HepG2 (cell line): ENCODE data around the gene ZC3H8. TPM values are rescaled to one million over a fixed set of nuclear protein-coding genes. Genes with fewer than 3 reads are reported as not detected.

Experiments
- ADNP ChIP-seq: sonication (generic); formaldehyde crosslinking; IDR thresholded peaks from 2 replicates; pipeline ENCODE4 v1.4.0; 2020; ENCODE audit warnings: missing genetic modification reagents
- ASH2L ChIP-seq: fragments of 300-600, 200-600 bp; sonication (generic); IDR thresholded peaks from 2 replicates; pipeline ENCODE4 v1.7.0; 2017; ENCODE audit warnings: low read depth, mild to moderate bottlenecking, moderate library complexity, mixed read lengths, low read length; ENCODE audit not compliant: insufficient read length
- ATRX ChIP-seq: sonication (generic); formaldehyde crosslinking; IDR thresholded peaks from 2 replicates; pipeline ENCODE4 v1.4.0; 2020; ENCODE audit warnings: missing genetic modification reagents, borderline replicate concordance
- ELF4 ChIP-seq: sonication (generic); formaldehyde crosslinking; IDR thresholded peaks from 2 replicates; pipeline ENCODE4 v1.5.0; 2020; ENCODE audit warnings: missing genetic modification reagents, mild to moderate bottlenecking, moderate library complexity, borderline replicate concordance
- HNRNPK ChIP-seq: fragments of 200-400 bp; formaldehyde crosslinking; IDR thresholded peaks from 2 replicates; pipeline ENCODE4 v1.6.1; 2018; ENCODE audit warnings: low read length, low read depth, moderate library complexity, mild to moderate bottlenecking; ENCODE audit not compliant: poor library complexity, severe bottlenecking
- HOXA9 ChIP-seq: sonication (generic); formaldehyde crosslinking; IDR thresholded peaks from 2 replicates; pipeline ENCODE4 v1.8.1; 2022; ENCODE audit warnings: missing genetic modification reagents, mild to moderate bottlenecking, moderate library complexity, borderline replicate concordance
- KAT8 ChIP-seq: IDR thresholded peaks from 2 replicates; pipeline ENCODE4 v1.6.1; 2016; ENCODE audit warnings: missing genetic modification reagents, missing compliant biosample characterization
- MIER2 ChIP-seq: IDR thresholded peaks from 2 replicates; pipeline ENCODE4 v1.6.1; 2016; ENCODE audit warnings: missing biosample characterization, missing genetic modification reagents
- NFRKB ChIP-seq: fragments of 450-650 bp; IDR thresholded peaks from 2 replicates; pipeline ENCODE4 v1.6.1; 2017
- PCBP2 ChIP-seq: fragments of 200-400 bp; formaldehyde crosslinking; optimal IDR thresholded peaks from 2 replicates; pipeline ENCODE3; 2018; ENCODE audit warnings: low read length, low read depth; ENCODE audit not compliant: poor library complexity, severe bottlenecking
- PHF21A ChIP-seq: sonication (generic); formaldehyde crosslinking; IDR thresholded peaks from 2 replicates; pipeline ENCODE4 v1.5.0; 2020; ENCODE audit warnings: mild to moderate bottlenecking, missing genetic modification reagents
- PITX1 ChIP-seq: sonication (generic); formaldehyde crosslinking; IDR thresholded peaks from 2 replicates; pipeline ENCODE4 v1.5.1; 2020; ENCODE audit warnings: mild to moderate bottlenecking, missing genetic modification reagents
- PRPF4 ChIP-seq: fragments of 200-400 bp; formaldehyde crosslinking; IDR thresholded peaks from 2 replicates; pipeline ENCODE4 v1.6.1; 2016; ENCODE audit warnings: low read length, low read depth; ENCODE audit not compliant: poor library complexity, severe bottlenecking
- PTBP1 ChIP-seq: fragments of 200-400 bp; formaldehyde crosslinking; IDR thresholded peaks from 2 replicates; pipeline ENCODE4 v1.6.1; 2018; ENCODE audit warnings: low read length, low read depth; ENCODE audit not compliant: poor library complexity, severe bottlenecking
- RXRB ChIP-seq: IDR thresholded peaks from 2 replicates; pipeline ENCODE4 v1.6.1; 2016; ENCODE audit warnings: borderline replicate concordance, missing genetic modification reagents, missing compliant biosample characterization
- SATB2 ChIP-seq: sonication (generic); formaldehyde crosslinking; IDR thresholded peaks from 2 replicates; pipeline ENCODE4 v1.5.0; 2020; ENCODE audit warnings: missing genetic modification reagents
- SRSF9 ChIP-seq: fragments of 200-400 bp; formaldehyde crosslinking; IDR thresholded peaks from 2 replicates; pipeline ENCODE4 v1.6.1; 2018; ENCODE audit warnings: borderline replicate concordance, mild to moderate bottlenecking, low read depth, low read length; ENCODE audit not compliant: insufficient read depth, poor library complexity, severe bottlenecking
- ZFAT ChIP-seq: sonication (generic); formaldehyde crosslinking; conservative IDR thresholded peaks from 2 replicates; pipeline ENCODE4 v1.8.1; 2023; ENCODE audit warnings: missing genetic modification reagents, inconsistent platforms
- ZNF430 ChIP-seq: sonication (generic); formaldehyde crosslinking; IDR thresholded peaks from 2 replicates; pipeline ENCODE4 v1.9.0; 2021; ENCODE audit warnings: mild to moderate bottlenecking, missing genetic modification reagents
- ZNF557 ChIP-seq: sonication (generic); formaldehyde crosslinking; IDR thresholded peaks from 2 replicates; pipeline ENCODE4 v1.4.0; 2020; ENCODE audit warnings: missing genetic modification reagents
- ZNF563 ChIP-seq: sonication (generic); formaldehyde crosslinking; IDR thresholded peaks from 2 replicates; pipeline ENCODE4 v1.8.0; 2022; ENCODE audit warnings: mild to moderate bottlenecking, moderate library complexity, missing genetic modification reagents
- ZNF660 ChIP-seq: sonication (generic); formaldehyde crosslinking; IDR thresholded peaks from 2 replicates; pipeline ENCODE4 v1.5.1; 2020; ENCODE audit warnings: mild to moderate bottlenecking, low read depth, missing genetic modification reagents, borderline replicate concordance
- ZSCAN31 ChIP-seq: sonication (generic); formaldehyde crosslinking; IDR thresholded peaks from 2 replicates; pipeline ENCODE4 v1.5.0; 2020; ENCODE audit warnings: low read depth, mild to moderate bottlenecking, missing genetic modification reagents
- polyA plus RNA-seq, 8 experiments: library from polyadenylated mRNA; depleted of rRNA in 3 of 8; stranded (reverse) in 7 of 8; unstranded in 1 of 8; fragments of >200 nt; fragmentation: Illumina TruSeq in 4 of 8; extraction: Trizol in 4 of 8; gene quantifications; 2 replicates each; pipeline versions ENCODE4 v1.2.1 to v1.2.3, GENCODE V29; 2011 to 2016; ENCODE audit warnings: low read depth in 4 of 8, missing spikeins in 1 of 8, mixed read lengths in 1 of 8; ENCODE audit not compliant: insufficient read depth in 1 of 8
- total RNA-seq, 5 experiments: library from RNA; depleted of rRNA; stranded (reverse); fragments of >200 nt; fragmentation: Illumina TruSeq; extraction: Trizol; gene quantifications; 2 replicates each; pipeline ENCODE4 v1.2.3, GENCODE V29; 2016; ENCODE audit warnings: low read depth in 1 of 5
- TF ChIP-seq, protein P1 (sequence below): sonication (generic); formaldehyde crosslinking; IDR thresholded peaks from 2 replicates; pipeline ENCODE4 v1.4.0; 2020; ENCODE audit warnings: missing genetic modification reagents, mild to moderate bottlenecking, borderline replicate concordance
- TF ChIP-seq, protein P2 (sequence below): sonication (generic); formaldehyde crosslinking; IDR thresholded peaks from 2 replicates; pipeline ENCODE4 v1.4.0; 2020; ENCODE audit warnings: missing genetic modification reagents, borderline replicate concordance

The ZC3H8 gene
- total and polyA plus RNA-seq, 2 of the 13 experiments (the other 11 are each of a cell fraction or from before 2014, with no cell fraction given) = 4.5 to 17.0 TPM

DNA sequence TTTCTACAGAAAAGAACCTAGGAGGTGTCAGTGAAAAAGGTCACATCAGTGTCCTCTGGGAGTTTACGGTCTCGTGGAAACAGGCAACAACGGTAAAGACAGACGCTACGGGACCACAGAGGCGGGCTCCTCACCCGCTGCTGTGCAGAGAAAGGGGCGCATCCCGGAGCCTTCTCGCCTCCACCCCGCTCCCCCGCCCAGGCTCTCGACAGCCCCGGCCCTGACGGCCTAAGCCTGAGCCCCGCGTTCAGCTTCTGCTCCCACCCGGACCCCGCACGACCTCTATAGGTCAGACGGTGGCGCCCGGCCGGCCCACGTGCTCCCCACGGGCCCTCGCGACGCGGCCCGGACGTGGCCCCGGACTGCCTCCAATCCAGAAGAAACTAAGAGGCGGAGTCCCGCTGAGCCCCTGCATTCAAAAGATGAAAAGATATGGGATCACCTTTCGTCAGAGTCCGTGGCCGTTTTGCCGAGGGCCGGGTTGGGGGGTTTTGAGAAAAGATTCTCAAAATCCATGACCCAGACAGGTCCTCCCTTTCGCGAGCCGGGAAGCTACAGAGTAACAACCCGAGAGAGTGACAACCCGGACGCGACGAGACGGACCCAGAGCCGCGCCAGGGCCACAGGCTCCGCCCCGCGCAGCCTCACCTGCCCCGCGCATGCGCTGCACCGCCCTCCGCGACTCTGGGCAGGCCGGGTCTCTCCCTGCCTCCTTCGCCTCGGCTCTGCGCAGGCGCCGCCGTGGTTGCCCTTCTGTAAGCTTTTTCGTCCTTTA, at the start of gene ZC3H8 (continued):
- TF ChIP-seq, protein P1, sequence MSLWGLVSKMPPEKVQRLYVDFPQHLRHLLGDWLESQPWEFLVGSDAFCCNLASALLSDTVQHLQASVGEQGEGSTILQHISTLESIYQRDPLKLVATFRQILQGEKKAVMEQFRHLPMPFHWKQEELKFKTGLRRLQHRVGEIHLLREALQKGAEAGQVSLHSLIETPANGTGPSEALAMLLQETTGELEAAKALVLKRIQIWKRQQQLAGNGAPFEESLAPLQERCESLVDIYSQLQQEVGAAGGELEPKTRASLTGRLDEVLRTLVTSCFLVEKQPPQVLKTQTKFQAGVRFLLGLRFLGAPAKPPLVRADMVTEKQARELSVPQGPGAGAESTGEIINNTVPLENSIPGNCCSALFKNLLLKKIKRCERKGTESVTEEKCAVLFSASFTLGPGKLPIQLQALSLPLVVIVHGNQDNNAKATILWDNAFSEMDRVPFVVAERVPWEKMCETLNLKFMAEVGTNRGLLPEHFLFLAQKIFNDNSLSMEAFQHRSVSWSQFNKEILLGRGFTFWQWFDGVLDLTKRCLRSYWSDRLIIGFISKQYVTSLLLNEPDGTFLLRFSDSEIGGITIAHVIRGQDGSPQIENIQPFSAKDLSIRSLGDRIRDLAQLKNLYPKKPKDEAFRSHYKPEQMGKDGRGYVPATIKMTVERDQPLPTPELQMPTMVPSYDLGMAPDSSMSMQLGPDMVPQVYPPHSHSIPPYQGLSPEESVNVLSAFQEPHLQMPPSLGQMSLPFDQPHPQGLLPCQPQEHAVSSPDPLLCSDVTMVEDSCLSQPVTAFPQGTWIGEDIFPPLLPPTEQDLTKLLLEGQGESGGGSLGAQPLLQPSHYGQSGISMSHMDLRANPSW (CRISPR knock-in tag) = peak; percentile 51; the same call in 1 of the 2 replicates
- TF ChIP-seq PITX1 (peak; percentile 82), ADNP (no peak), NFRKB (no peak), ASH2L (peak; percentile 96), ELF4 (CRISPR knock-in tag) (no peak), HNRNPK (no peak), PRPF4 (no peak), ZSCAN31 (CRISPR knock-in tag) (peak; percentile 71; the same call in 1 of the 2 replicates), RXRB (CRISPR knock-in tag) (peak; percentile 57), ZFAT (CRISPR knock-in tag) (no peak; the same call in 1 of the 2 replicates), HOXA9 (CRISPR knock-in tag) (no peak), KAT8 (CRISPR knock-in tag) (peak; percentile 6; the same call in 1 of the 2 replicates), PHF21A (CRISPR knock-in tag) (peak; percentile 74), PTBP1 (no peak), SATB2 (CRISPR knock-in tag) (peak; percentile 92; the same call in 1 of the 2 replicates), PCBP2 (no peak), ZNF660 (CRISPR knock-in tag) (no peak), ZNF563 (CRISPR knock-in tag) (peak; percentile 98), SRSF9 (no peak), MIER2 (peak; percentile 71; the same call in 1 of the 2 replicates), ZNF430 (CRISPR knock-in tag) (peak; percentile 85), ATRX (CRISPR knock-in tag) (no peak; the same call in 1 of the 2 replicates), ZNF557 (CRISPR knock-in tag) (peak; percentile 85; the same call in 1 of the 2 replicates)
- TF ChIP-seq, protein P2, sequence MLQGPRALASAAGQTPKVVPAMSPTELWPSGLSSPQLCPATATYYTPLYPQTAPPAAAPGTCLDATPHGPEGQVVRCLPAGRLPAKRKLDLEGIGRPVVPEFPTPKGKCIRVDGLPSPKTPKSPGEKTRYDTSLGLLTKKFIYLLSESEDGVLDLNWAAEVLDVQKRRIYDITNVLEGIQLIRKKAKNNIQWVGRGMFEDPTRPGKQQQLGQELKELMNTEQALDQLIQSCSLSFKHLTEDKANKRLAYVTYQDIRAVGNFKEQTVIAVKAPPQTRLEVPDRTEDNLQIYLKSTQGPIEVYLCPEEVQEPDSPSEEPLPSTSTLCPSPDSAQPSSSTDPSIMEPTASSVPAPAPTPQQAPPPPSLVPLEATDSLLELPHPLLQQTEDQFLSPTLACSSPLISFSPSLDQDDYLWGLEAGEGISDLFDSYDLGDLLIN (CRISPR knock-in tag) = 0 out of 2 replicates have a peak, but pooled peaks have one; percentile 78
